Lower lobe of right lung (tissue), 2 donors: ENCODE data around the gene UNC119. TPM values are rescaled to one million over a fixed set of nuclear protein-coding genes. Genes with fewer than 3 reads are reported as not detected.

Source experiments
- ATAC-seq, 2 donors: fragments of 200-7000 bp; cut with Tn5 transposase; one replicate each; pipeline ENCODE4 v1.9.1; 2020 to 2022; ENCODE audit warnings: mild to moderate bottlenecking in 2 of 2, moderate library complexity in 2 of 2
- DNase-seq: peaks from one replicate; pipeline ENCODE4 v3.0.0-alpha.2; 2020
- H3K27ac ChIP-seq: fragments of 200-600 bp; one replicate; pipeline ENCODE4 v1.8.0; 2022
- H3K27me3 ChIP-seq: fragments of 200-600 bp; one replicate; pipeline ENCODE4 v1.8.0; 2022; ENCODE audit warnings: low read depth
- H3K36me3 ChIP-seq: fragments of 200-600 bp; one replicate; pipeline ENCODE4 v1.8.0; 2022; ENCODE audit warnings: mild to moderate bottlenecking
- H3K4me1 ChIP-seq: fragments of 200-600 bp; one replicate; pipeline ENCODE4 v1.8.0; 2022
- H3K4me3 ChIP-seq: fragments of 200-600 bp; one replicate; pipeline ENCODE4 v1.8.0; 2022; ENCODE audit warnings: mild to moderate bottlenecking
- H3K9me3 ChIP-seq: fragments of 200-600 bp; one replicate; pipeline ENCODE4 v1.8.0; 2022
- intact Hi-C: fragments of 100-400 bp; cut with DNase I; formaldehyde crosslinking; loops from one replicate; pipeline ENCODE4 v1.11.0; 2022
- total RNA-seq: library from RNA; stranded (reverse); fragmentation: NEBNext Ultra II Directional; extraction: Animal tissue kit (Norgen Biotek cat#: 25700); gene quantifications from one replicate; pipeline ENCODE4 v1.2.1, GENCODE V29; 2021
- TF ChIP-seq, protein P1 (sequence below): fragments of 200-600 bp; IDR thresholded peaks from one replicate; pipeline ENCODE4 v1.8.0; 2022; ENCODE audit warnings: antibody characterized with exemption, mild to moderate bottlenecking
- donor health status: DM: no; HTN: yes; CAD: no; lungs with severe emphysema.

The UNC119 gene
- total RNA-seq, 1 donor from 2014 or later, result 27.0 TPM

DNA sequence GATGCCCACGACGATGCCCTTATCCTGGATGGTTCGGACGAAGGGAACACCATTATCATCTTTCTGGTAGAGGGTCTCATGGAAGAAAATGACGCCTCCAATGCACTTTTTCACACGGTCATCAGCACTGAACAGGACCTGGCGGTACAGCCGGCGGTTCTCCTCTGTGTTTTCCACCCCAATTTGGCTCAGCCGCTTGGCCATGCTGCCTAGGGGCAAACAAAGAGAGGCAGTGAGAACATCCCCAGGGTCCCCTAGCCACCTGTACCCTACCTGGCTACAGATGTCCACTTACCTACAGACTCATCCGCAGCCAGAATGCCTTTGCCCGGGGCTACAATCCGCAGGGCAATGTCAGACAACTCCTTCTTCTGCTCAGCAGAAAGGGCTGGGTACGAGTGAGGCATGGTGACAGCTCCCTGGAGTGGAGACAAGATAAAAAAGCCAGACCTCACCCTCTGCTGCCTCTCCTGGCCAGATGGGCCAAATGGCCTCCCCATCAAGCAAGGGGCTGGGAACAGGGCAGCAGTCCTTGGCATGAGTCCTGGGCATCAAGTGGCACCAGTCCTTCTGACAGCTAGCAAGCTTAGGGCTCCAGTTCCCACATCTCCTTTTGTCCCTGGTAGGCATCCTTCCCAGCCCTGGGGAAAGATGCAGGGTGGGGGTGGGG, 22.8 kb upstream of the UNC119 start:
- no peaks in the 10 kb centered on the region for H3K27me3 ChIP-seq
- no peak overlapping the region for H3K27ac ChIP-seq
- H3K4me3 ChIP-seq, result no peak overlapping the region
- intact Hi-C loops, result no loop called here
- no peak for ATAC-seq
- H3K9me3 ChIP-seq, result no peaks in the 10 kb centered on the region
- TF ChIP-seq, protein P1, sequence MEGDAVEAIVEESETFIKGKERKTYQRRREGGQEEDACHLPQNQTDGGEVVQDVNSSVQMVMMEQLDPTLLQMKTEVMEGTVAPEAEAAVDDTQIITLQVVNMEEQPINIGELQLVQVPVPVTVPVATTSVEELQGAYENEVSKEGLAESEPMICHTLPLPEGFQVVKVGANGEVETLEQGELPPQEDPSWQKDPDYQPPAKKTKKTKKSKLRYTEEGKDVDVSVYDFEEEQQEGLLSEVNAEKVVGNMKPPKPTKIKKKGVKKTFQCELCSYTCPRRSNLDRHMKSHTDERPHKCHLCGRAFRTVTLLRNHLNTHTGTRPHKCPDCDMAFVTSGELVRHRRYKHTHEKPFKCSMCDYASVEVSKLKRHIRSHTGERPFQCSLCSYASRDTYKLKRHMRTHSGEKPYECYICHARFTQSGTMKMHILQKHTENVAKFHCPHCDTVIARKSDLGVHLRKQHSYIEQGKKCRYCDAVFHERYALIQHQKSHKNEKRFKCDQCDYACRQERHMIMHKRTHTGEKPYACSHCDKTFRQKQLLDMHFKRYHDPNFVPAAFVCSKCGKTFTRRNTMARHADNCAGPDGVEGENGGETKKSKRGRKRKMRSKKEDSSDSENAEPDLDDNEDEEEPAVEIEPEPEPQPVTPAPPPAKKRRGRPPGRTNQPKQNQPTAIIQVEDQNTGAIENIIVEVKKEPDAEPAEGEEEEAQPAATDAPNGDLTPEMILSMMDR, result no peak
- peaks cover 18% of the 10 kb centered on the region for H3K4me1 ChIP-seq
- no peak for DNase-seq
- no peaks in the 10 kb centered on the region for H3K36me3 ChIP-seq

DNA sequence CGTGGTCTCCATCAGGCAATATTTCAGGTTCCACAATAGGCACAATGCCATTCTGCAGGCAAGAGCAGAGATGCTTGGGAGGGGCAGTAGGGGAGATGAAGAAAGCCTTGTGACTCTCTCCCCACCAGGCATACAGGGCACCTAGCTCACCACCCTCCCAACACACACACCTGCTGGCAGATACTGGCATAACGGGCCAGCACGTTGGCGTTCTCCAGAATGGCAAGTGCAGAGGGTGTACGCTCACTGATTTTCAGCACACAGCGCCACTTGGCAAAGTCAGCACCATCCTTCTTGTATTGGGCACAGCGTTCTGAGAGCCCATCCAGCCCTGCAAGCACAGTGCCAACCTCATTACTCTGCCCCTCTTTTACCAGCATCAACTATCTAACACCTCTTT, 22.1 kb upstream of the UNC119 start:
- TF ChIP-seq, protein P1, result no peak
- no peak overlapping the region for H3K4me3 ChIP-seq
- peaks cover 25% of the 10 kb centered on the region for H3K4me1 ChIP-seq
- H3K27me3 ChIP-seq, result no peaks in the 10 kb centered on the region
- H3K36me3 ChIP-seq, result no peaks in the 10 kb centered on the region
- intact Hi-C loops, result no loop called here
- H3K27ac ChIP-seq, result no peak overlapping the region
- H3K9me3 ChIP-seq, result no peaks in the 10 kb centered on the region
- DNase-seq (no peak), ATAC-seq (no peak)

DNA sequence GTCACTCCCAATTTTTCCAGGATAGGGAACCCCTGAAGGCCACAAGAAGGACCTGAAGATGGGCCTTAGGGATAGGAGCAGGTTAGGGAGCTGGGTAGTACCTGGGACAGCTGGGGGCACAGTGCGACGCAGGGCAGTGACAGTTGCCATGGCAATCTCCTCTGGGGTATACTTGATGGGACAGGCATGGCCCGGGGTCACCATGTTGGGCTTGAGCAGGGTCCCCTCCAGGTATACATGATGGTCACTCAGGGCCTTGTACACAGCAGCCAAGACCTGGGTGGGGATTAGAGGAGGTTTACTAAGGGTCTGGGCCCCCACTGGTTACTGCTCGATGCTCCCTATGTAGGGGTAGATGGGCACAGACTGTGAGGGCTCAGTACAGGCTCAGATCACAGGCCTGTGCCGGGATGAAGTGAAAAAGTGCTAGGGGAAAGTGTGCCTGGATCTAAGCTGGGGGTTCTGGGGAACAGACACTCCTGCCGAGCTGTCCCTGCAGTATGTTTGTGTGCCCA, 21.6 kb upstream of the UNC119 start:
- ATAC-seq (no peak), DNase-seq (no peak)
- TF ChIP-seq, protein P1, result no peak
- Histone ChIP-seq H3K9me3 (no peaks in the 10 kb centered on the region), H3K4me1 (peaks cover 30% of the 10 kb centered on the region), H3K27me3 (no peaks in the 10 kb centered on the region), H3K27ac (no peak overlapping the region), H3K36me3 (no peaks in the 10 kb centered on the region), H3K4me3 (no peak overlapping the region)
- intact Hi-C loops, result no loop called here

DNA sequence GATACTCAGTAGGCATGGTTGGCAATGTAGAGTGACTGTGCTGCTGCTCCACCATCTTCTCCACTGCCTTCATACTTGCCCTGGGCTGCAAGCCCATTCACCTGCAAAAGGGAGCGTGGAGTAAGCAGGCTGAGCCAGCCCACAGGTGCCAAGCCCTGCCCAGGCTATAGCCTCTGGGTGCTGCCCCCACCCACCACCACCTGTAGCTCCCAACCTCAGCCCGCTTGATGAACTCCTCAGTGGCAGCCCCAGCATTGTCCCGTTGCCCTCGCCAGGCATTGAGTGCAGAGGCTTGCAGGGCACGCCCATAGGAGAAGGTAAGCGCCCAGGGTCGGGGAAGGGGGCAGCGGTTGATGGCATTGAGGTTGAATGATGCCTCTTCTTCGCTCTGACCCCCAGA, 21.1 kb upstream of the UNC119 start:
- ATAC-seq (no peak), DNase-seq (no peak)
- intact Hi-C loops, result no loop called here
- Histone ChIP-seq H3K36me3 (no peaks in the 10 kb centered on the region), H3K4me1 (peaks cover 35% of the 10 kb centered on the region), H3K27me3 (no peaks in the 10 kb centered on the region), H3K27ac (no peak overlapping the region), H3K9me3 (no peaks in the 10 kb centered on the region), H3K4me3 (no peak overlapping the region)
- TF ChIP-seq, protein P1, result no peak

DNA sequence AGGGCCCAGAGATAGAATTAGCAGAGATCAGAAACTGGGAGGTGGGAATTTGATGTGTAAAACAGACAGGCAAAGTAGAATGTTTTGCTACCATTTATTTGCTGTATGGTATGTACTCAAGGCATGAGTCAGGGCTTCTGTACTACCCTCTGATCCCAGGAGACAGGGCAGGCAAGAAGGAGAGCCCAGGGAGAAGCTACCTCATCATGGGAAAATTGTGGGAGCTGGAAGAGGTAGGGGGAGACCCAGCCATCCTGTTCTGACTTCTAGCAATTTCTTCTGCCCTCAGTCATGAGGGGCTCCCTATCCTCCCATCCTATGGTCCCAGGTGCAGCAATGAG, 20.6 kb upstream of the UNC119 start:
- peaks cover 36% of the 10 kb centered on the region for H3K4me1 ChIP-seq
- no peak for DNase-seq
- H3K9me3 ChIP-seq, result no peaks in the 10 kb centered on the region
- no peaks in the 10 kb centered on the region for H3K36me3 ChIP-seq
- no peaks in the 10 kb centered on the region for H3K27me3 ChIP-seq
- TF ChIP-seq, protein P1, result no peak
- H3K4me3 ChIP-seq, result no peak overlapping the region
- H3K27ac ChIP-seq, result no peak overlapping the region
- intact Hi-C loops, result no loop called here
- no peak for ATAC-seq
